HL-60 (cell line): ENCODE data around the gene LINC00632.

Experiments
- DNase-seq, 2 experiments: peaks; one replicate each; pipeline ENCODE4 v3.0.0-alpha.2; 2010 to 2020; ENCODE audit warnings: low read depth in 1 of 2, low spot score in 1 of 2
- H3K27ac ChIP-seq: fragments of 250-450 bp; sonication (Bioruptor Pico); replicated peaks from 2 replicates; pipeline ENCODE4 v1.5.1; 2020; ENCODE audit warnings: mild to moderate bottlenecking, moderate library complexity
- H3K27me3 ChIP-seq: fragments of 250-450 bp; sonication (Bioruptor Pico); 2 replicates; pipeline ENCODE4 v1.5.1; 2021; ENCODE audit warnings: mild to moderate bottlenecking, moderate library complexity; ENCODE audit not compliant: insufficient read depth, poor library complexity, severe bottlenecking
- H3K4me3 ChIP-seq: replicated peaks from 2 replicates; pipeline ENCODE4 v1.5.1; 2011; ENCODE audit warnings: mild to moderate bottlenecking, control low read depth, low read length; ENCODE audit not compliant: insufficient read depth
- GABPA ChIP-seq: IDR thresholded peaks from 2 replicates; pipeline ENCODE4 v1.6.1; 2012; ENCODE audit warnings: low read depth
- POLR2AphosphoS5 ChIP-seq: IDR thresholded peaks from 2 replicates; pipeline ENCODE4 v1.6.1; 2012; ENCODE audit warnings: low read depth
- SPI1 ChIP-seq: IDR thresholded peaks from 2 replicates; pipeline ENCODE4 v1.6.1; 2012; ENCODE audit warnings: low read depth, mild to moderate bottlenecking, borderline replicate concordance
- TF ChIP-seq, protein P1 (sequence below): IDR thresholded peaks from 2 replicates; pipeline ENCODE4 v1.6.1; 2012; ENCODE audit warnings: low read depth; ENCODE audit not compliant: insufficient replicate concordance
- TF ChIP-seq, protein P2 (sequence below): IDR thresholded peaks from one replicate; pipeline ENCODE4 v1.5.1; 2011; ENCODE audit warnings: low read length, control low read depth, inconsistent platforms; ENCODE audit not compliant: insufficient read depth

LINC00632 gene

DNA sequence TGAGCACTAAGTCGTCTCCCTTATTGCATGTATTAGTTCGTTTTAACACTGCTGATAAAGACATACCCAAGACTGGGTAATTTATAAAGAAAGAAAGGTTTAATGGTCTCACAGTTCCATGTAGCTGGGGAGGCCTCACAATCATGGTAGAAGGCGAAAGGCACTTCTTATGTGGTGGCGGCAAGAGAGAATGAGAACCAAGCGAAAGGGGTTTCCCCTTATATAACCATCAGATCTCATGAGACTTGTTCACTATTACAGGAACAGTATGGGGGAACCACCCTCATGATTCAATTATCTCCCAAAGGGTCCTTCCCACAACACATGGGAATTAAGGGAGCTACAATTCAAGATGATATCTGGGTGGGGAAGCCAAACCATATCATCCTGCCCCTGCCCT, 85.1 kb downstream of the LINC00632 start:
- TF ChIP-seq GABPA = no peak
- TF ChIP-seq SPI1 = no peak
- TF ChIP-seq, protein P1, sequence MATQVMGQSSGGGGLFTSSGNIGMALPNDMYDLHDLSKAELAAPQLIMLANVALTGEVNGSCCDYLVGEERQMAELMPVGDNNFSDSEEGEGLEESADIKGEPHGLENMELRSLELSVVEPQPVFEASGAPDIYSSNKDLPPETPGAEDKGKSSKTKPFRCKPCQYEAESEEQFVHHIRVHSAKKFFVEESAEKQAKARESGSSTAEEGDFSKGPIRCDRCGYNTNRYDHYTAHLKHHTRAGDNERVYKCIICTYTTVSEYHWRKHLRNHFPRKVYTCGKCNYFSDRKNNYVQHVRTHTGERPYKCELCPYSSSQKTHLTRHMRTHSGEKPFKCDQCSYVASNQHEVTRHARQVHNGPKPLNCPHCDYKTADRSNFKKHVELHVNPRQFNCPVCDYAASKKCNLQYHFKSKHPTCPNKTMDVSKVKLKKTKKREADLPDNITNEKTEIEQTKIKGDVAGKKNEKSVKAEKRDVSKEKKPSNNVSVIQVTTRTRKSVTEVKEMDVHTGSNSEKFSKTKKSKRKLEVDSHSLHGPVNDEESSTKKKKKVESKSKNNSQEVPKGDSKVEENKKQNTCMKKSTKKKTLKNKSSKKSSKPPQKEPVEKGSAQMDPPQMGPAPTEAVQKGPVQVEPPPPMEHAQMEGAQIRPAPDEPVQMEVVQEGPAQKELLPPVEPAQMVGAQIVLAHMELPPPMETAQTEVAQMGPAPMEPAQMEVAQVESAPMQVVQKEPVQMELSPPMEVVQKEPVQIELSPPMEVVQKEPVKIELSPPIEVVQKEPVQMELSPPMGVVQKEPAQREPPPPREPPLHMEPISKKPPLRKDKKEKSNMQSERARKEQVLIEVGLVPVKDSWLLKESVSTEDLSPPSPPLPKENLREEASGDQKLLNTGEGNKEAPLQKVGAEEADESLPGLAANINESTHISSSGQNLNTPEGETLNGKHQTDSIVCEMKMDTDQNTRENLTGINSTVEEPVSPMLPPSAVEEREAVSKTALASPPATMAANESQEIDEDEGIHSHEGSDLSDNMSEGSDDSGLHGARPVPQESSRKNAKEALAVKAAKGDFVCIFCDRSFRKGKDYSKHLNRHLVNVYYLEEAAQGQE = no peak
- TF ChIP-seq, protein P2, sequence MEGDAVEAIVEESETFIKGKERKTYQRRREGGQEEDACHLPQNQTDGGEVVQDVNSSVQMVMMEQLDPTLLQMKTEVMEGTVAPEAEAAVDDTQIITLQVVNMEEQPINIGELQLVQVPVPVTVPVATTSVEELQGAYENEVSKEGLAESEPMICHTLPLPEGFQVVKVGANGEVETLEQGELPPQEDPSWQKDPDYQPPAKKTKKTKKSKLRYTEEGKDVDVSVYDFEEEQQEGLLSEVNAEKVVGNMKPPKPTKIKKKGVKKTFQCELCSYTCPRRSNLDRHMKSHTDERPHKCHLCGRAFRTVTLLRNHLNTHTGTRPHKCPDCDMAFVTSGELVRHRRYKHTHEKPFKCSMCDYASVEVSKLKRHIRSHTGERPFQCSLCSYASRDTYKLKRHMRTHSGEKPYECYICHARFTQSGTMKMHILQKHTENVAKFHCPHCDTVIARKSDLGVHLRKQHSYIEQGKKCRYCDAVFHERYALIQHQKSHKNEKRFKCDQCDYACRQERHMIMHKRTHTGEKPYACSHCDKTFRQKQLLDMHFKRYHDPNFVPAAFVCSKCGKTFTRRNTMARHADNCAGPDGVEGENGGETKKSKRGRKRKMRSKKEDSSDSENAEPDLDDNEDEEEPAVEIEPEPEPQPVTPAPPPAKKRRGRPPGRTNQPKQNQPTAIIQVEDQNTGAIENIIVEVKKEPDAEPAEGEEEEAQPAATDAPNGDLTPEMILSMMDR = no peak
- TF ChIP-seq POLR2AphosphoS5 = no peak
- Histone ChIP-seq H3K4me3 (no peak overlapping the region), H3K27ac (no peak overlapping the region), H3K27me3 (no peaks in the 10 kb centered on the region)
- DNase-seq = no peak

DNA sequence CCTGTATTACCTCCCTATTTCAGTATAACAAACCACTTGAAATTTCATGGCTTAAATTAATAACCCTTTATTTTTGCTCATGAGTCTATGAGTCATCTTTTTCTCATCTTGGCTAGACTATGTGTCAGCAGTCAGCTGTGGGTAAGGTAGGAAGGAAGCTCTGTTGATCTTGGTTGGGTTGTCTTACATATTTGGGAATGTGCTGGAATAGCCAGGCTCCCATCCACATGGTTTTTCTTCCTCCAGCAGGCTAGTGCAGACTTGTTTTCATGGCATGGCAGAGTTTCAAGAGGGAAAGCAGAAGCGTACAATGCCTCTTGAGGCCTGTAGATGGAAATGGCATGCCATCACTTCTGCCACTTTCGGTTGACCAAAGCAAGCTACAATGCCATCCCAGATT, 89.7 kb downstream of the LINC00632 start:
- no peak for TF ChIP-seq SPI1
- no peak for TF ChIP-seq POLR2AphosphoS5
- TF ChIP-seq, protein P1 = no peak
- TF ChIP-seq GABPA = no peak
- TF ChIP-seq, protein P2 = no peak
- Histone ChIP-seq H3K4me3 (no peak overlapping the region), H3K27me3 (no peaks in the 10 kb centered on the region), H3K27ac (no peak overlapping the region)
- no peak for DNase-seq

DNA sequence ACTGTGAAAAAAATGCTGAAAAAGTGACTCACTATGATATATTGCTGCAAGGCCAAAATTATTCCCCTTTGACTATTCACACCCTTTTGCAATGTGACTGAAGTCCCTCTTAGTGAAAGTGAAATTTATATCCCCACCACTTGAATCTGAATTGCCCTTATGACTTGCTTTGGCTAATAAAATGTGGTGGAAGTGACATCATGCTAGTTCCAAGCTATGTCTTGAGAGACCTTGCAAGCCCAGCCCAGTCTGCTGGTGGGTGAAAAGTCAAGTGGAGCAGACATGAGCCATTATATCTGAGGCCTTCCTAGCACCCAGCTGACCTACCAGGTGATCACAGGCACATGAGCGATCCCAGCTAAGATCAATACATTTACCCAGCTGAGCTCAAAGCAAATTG, 94.7 kb downstream of the LINC00632 start:
- Histone ChIP-seq H3K27ac (no peak overlapping the region), H3K27me3 (no peaks in the 10 kb centered on the region), H3K4me3 (no peak overlapping the region)
- TF ChIP-seq SPI1 (no peak), GABPA (no peak)
- TF ChIP-seq, protein P1 = no peak
- TF ChIP-seq, protein P2 = no peak
- DNase-seq = no peak
